B cell (primary cell): Measurements from ENCODE around the gene TSPAN14. TPM values are rescaled to one million over a fixed set of nuclear protein-coding genes. Genes with fewer than 3 reads are reported as not detected.
A peak's percentile ranks its signal among the peaks of the same experiment; 100 is the strongest.

Experiments
- ATAC-seq: fragments of 200-7000 bp; cut with Tn5 transposase; one replicate; pipeline ENCODE4 v1.10.0; 2021; ENCODE audit warnings: low read depth, mild to moderate bottlenecking, moderate number of reproducible peaks, moderate library complexity
- CTCF ChIA-PET: fragments of 350-600 bp; sonication (Branson Sonifier 250); formaldehyde crosslinking; loops from one replicate; lab custom pipeline; 2021; ENCODE audit warnings: antibody characterized with exemption, inconsistent platforms; lab: Charles Lee
- POLR2A ChIA-PET: fragments of 350-600 bp; sonication (Branson Sonifier 250); formaldehyde crosslinking; loops from one replicate; lab custom pipeline; 2021; ENCODE audit warnings: antibody characterized with exemption; lab: Charles Lee
- DNase-seq: peaks from one replicate; pipeline ENCODE4 v3.0.0; 2013
- H2AFZ ChIP-seq: 2 replicates; pipeline ENCODE4 v1.6.1; 2012; ENCODE audit warnings: mild to moderate bottlenecking, low read depth, low read length; ENCODE audit not compliant: insufficient read depth, poor library complexity, severe bottlenecking
- H3K27ac ChIP-seq, 2 donors: 1 replicate in 1 of 2; 2 replicates in 1 of 2; pipeline ENCODE4 v1.5.1; 2012 to 2013; ENCODE audit warnings: low read length in 2 of 2, mild to moderate bottlenecking in 2 of 2, moderate library complexity in 1 of 2
- H3K27me3 ChIP-seq, 4 experiments: fragments of 200-600 bp in 1 of 4; sonication (generic) in 1 of 4; replicated peaks in 1 of 4; 1 replicate in 2 of 4; 2 replicates in 2 of 4; pipeline versions ENCODE4 v1.6.1 to v1.7.0; 2013 to 2016; ENCODE audit warnings: low read length in 3 of 4, mild to moderate bottlenecking in 2 of 4, mixed read lengths in 1 of 4, moderate library complexity in 1 of 4; ENCODE audit not compliant: insufficient read depth in 4 of 4, control insufficient read depth in 3 of 4; ENCODE audit errors: control extremely low read depth in 1 of 4
- H3K36me3 ChIP-seq, 2 experiments: replicated peaks in 1 of 2; 1 replicate in 1 of 2; 2 replicates in 1 of 2; pipeline versions ENCODE4 v1.6.1 to v1.7.1; 2013; ENCODE audit warnings: low read length in 1 of 2; ENCODE audit not compliant: insufficient read depth in 2 of 2, control insufficient read depth in 1 of 2; ENCODE audit errors: control extremely low read depth in 1 of 2, extremely low read depth in 1 of 2
- H3K4me1 ChIP-seq, 2 donors: fragments of 200-600 bp in 1 of 2; sonication (generic) in 1 of 2; 1 replicate in 1 of 2; 2 replicates in 1 of 2; pipeline versions ENCODE4 v1.5.1 to v1.6.1; 2013 to 2017; ENCODE audit warnings: low read length in 2 of 2; ENCODE audit not compliant: control insufficient read depth in 2 of 2, insufficient read depth in 2 of 2
- H3K4me2 ChIP-seq: replicated peaks from 2 replicates; pipeline ENCODE3; 2012; ENCODE audit warnings: mild to moderate bottlenecking, low read depth, low read length; ENCODE audit not compliant: poor library complexity, severe bottlenecking
- H3K4me3 ChIP-seq, 5 experiments: fragments of 200-600 bp in 1 of 5; sonication (generic) in 1 of 5; 1 replicate in 3 of 5; 2 replicates in 2 of 5; pipeline versions ENCODE4 v1.5.1 to v1.7.0; 2011 to 2016; ENCODE audit warnings: low read length in 4 of 5, mild to moderate bottlenecking in 4 of 5, low read depth in 2 of 5, control low read depth in 1 of 5, moderate library complexity in 1 of 5; ENCODE audit not compliant: insufficient read depth in 1 of 5; ENCODE audit errors: control extremely low read depth in 1 of 5, extremely low read depth in 1 of 5
- H3K79me2 ChIP-seq: fragments of 200-600 bp; sonication (generic); one replicate; pipeline ENCODE4 v1.6.0; 2016; ENCODE audit warnings: low read length; ENCODE audit not compliant: control insufficient read depth, insufficient read depth
- H3K9ac ChIP-seq: fragments of 200-600 bp; sonication (generic); 2 replicates; pipeline ENCODE4 v1.6.1; 2017; ENCODE audit warnings: mild to moderate bottlenecking, low read length, moderate library complexity
- H3K9me3 ChIP-seq, 3 donors: one replicate each; pipeline versions ENCODE4 v1.6.1 to v1.7.1; 2013; ENCODE audit warnings: low read length in 2 of 3; ENCODE audit not compliant: control insufficient read depth in 2 of 3, insufficient read depth in 1 of 3; ENCODE audit errors: control extremely low read depth in 1 of 3
- H4K20me1 ChIP-seq: 2 replicates; pipeline ENCODE4 v1.6.0; 2012; ENCODE audit warnings: mild to moderate bottlenecking, low read length; ENCODE audit not compliant: insufficient read depth, control insufficient read depth, poor library complexity, severe bottlenecking
- H3K27ac Mint-ChIP-seq: one replicate; pipeline ENCODE4 v1.8.0; 2021; ENCODE audit warnings: mixed read lengths
- H3K27me3 Mint-ChIP-seq: one replicate; pipeline ENCODE4 v1.8.0; 2021; ENCODE audit warnings: mixed read lengths
- H3K4me1 Mint-ChIP-seq: one replicate; pipeline ENCODE4 v1.8.0; 2021; ENCODE audit warnings: mixed read lengths
- H3K4me3 Mint-ChIP-seq: one replicate; pipeline ENCODE4 v1.8.0; 2021; ENCODE audit warnings: mixed read lengths
- H3K9me3 Mint-ChIP-seq: one replicate; pipeline ENCODE4 v1.8.0; 2022; ENCODE audit warnings: mixed read lengths; ENCODE audit not compliant: insufficient read depth
- CTCF ChIP-seq: fragments of 200-600 bp; IDR thresholded peaks from one replicate; pipeline ENCODE4 v1.8.0; 2022; ENCODE audit warnings: antibody characterized with exemption, mild to moderate bottlenecking
- EZH2 ChIP-seq: IDR thresholded peaks from 2 replicates; pipeline ENCODE4 v1.6.1; 2012; ENCODE audit warnings: borderline replicate concordance, low read depth, mild to moderate bottlenecking, moderate library complexity, low read length; ENCODE audit not compliant: insufficient read depth, poor library complexity, severe bottlenecking
- WGBS: methylation state at CpG from one replicate; pipeline ENCODE4 v1.1.5; 2013; ENCODE audit warnings: missing lambda C conversion rate; ENCODE audit not compliant: insufficient coverage; 5-methylcytosine and 5-hydroxymethylcytosine counted together
- intact Hi-C: fragments of 100-400 bp; cut with micrococcal nuclease; formaldehyde crosslinking; loops from one replicate; pipeline ENCODE4 v1.10.0; 2022
- polyA plus RNA-seq: library from polyadenylated mRNA; depleted of rRNA; stranded (reverse); fragments of >200 nt; gene quantifications from 2 replicates; pipeline ENCODE4 v1.2.3, GENCODE V29; 2012
- total RNA-seq, 2 donors: library from RNA; stranded (reverse); fragments of 120-200 nt in 1 of 2; gene quantifications; 1 replicate in 1 of 2; 2 replicates in 1 of 2; pipeline versions ENCODE4 v1.2.3 to v1.2.4, GENCODE V29; 2013 to 2022

TSPAN14 gene
- total and polyA plus RNA-seq, 2 donors (not counting 1 experiment from before 2014, with no cell fraction given), result 27.8 to 55.3 TPM

DNA sequence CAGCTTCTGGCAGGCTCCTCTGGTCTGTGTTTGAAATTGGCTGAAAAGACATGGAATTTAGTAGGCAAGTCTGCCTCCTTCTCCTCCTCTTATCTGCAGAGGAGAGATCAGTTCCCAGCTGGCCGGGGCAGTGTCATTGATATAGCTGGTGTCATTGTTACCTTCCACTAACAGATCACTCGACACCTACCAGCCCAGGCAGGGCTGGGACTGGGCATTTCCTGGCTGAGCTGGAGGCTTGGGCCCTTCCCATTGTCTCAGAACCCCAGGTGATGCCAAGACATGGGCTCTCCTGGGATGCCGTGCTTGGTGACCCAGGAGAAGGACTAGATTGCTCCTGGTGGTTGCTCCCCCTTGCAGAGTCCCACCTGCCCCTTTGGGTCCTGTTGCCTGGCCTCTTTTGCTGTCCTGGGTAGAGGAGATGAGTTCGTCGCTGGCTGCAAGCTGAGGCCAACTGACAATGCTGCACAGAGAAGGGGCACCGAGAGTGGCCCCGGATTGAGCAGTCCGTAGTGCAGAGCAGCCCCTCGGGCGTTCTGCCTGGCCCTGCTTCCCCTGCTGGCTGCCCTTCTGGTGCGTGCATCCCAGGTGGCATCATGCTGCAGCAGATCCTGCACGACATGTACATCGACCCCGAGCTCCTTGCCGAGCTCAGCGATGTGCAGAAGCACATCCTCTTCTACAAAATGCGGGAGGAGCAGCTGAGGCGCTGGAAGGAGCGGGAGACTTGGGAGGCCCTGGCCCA, 83.8 kb downstream of the TSPAN14 start, which contains the start of gene SH2D4B:
SH2D4B (plus strand) TSS at position 167 of the 745 bp plus-strand sequence; CDS start at position 597, 430 bp downstream.
- peak within 1 kb of the TSS; percentile 85 for H2AFZ ChIP-seq
- no peak for TF ChIP-seq EZH2
- no peak for TF ChIP-seq CTCF
- no peaks in the 10 kb centered on the region for H4K20me1 ChIP-seq
- ChIA-PET POLR2A (no interaction called here), CTCF (interaction anchor here (1.2 to 2.5 kb wide), 5 partner anchors 10 to 127 kb away, joined by 3 to 13 read pairs (median 3); no protein-coding TSS in a partner anchor)
- WGBS, result 81% methylated on average over 19 of the region's 19 CpGs
- Mint-ChIP-seq H3K4me3 (peak within 1 kb of the TSS; percentile 90), H3K9me3 (no peaks in the 10 kb centered on the region), H3K27me3 (no peaks in the 10 kb centered on the region), H3K4me1 (peaks cover 53% of the 10 kb centered on the region), H3K27ac (peak within 1 kb of the TSS; percentile 73)
- intact Hi-C loops, result loop anchor here (5.0 to 10.0 kb wide), 2 partner anchors 59 to 127 kb away; no protein-coding TSS in a partner anchor
- no peak within 1 kb of the TSS for H3K4me2 ChIP-seq
- no peaks in the 10 kb centered on the region for H3K36me3 ChIP-seq
- H3K27ac ChIP-seq, result no peak within 1 kb of the TSS
- no peaks in the 10 kb centered on the region for H3K27me3 ChIP-seq
- H3K4me1 ChIP-seq, result peaks cover 33 to 53% of the 10 kb centered on the region in 2 donors
- H3K79me2 ChIP-seq, result no peaks in the 10 kb centered on the region
- H3K4me3 ChIP-seq, result no peak within 1 kb of the TSS
- no peak for ATAC-seq
- H3K9ac ChIP-seq, result no peak within 1 kb of the TSS
- H3K9me3 ChIP-seq, result no peaks in the 10 kb centered on the region
- peak; percentile 15 for DNase-seq
